Glutamatergic neuron (in vitro differentiated cells): ENCODE data around the gene HBB. TPM values are rescaled to one million over a fixed set of nuclear protein-coding genes. Genes with fewer than 3 reads are reported as not detected.

ENCODE experiments used
- DNase-seq: peaks from one replicate; pipeline ENCODE4 v3.0.0; 2022
- H3K27ac Mint-ChIP-seq: one replicate; pipeline ENCODE4 v1.8.0; 2020; ENCODE audit warnings: mild to moderate bottlenecking, mixed read lengths, inconsistent platforms; ENCODE audit not compliant: unreplicated experiment
- H3K27me3 Mint-ChIP-seq: one replicate; pipeline ENCODE4 v1.8.0; 2020; ENCODE audit warnings: mild to moderate bottlenecking, moderate library complexity, mixed read lengths, inconsistent platforms; ENCODE audit not compliant: unreplicated experiment
- H3K36me3 Mint-ChIP-seq: one replicate; pipeline ENCODE4 v1.8.0; 2020; ENCODE audit warnings: mild to moderate bottlenecking, mixed read lengths, inconsistent platforms; ENCODE audit not compliant: unreplicated experiment
- H3K4me1 Mint-ChIP-seq: one replicate; pipeline ENCODE4 v1.8.0; 2020; ENCODE audit warnings: mild to moderate bottlenecking, low read depth, mixed read lengths, inconsistent platforms; ENCODE audit not compliant: unreplicated experiment
- H3K4me3 Mint-ChIP-seq: one replicate; pipeline ENCODE4 v1.8.0; 2020; ENCODE audit warnings: mild to moderate bottlenecking, mixed read lengths, inconsistent platforms; ENCODE audit not compliant: unreplicated experiment
- H3K9me3 Mint-ChIP-seq: one replicate; pipeline ENCODE4 v1.8.0; 2020; ENCODE audit warnings: mild to moderate bottlenecking, moderate library complexity, mixed read lengths, inconsistent platforms; ENCODE audit not compliant: unreplicated experiment
- total RNA-seq: library from RNA; stranded (reverse); fragmentation: NEBNext Ultra II Directional; extraction: Animal tissue kit (Norgen Biotek cat#: 25700); gene quantifications from one replicate; pipeline ENCODE4 v1.2.1, GENCODE V29; 2021; ENCODE audit not compliant: unreplicated experiment
- TF ChIP-seq, protein P1 (sequence below): fragments of 200-600 bp; sonication (generic); IDR thresholded peaks from one replicate; pipeline ENCODE4 v1.5.0; 2021; ENCODE audit not compliant: partially characterized antibody, unreplicated experiment

Gene HBB
- total RNA-seq, 1 donor from 2014 or later = not detected

DNA sequence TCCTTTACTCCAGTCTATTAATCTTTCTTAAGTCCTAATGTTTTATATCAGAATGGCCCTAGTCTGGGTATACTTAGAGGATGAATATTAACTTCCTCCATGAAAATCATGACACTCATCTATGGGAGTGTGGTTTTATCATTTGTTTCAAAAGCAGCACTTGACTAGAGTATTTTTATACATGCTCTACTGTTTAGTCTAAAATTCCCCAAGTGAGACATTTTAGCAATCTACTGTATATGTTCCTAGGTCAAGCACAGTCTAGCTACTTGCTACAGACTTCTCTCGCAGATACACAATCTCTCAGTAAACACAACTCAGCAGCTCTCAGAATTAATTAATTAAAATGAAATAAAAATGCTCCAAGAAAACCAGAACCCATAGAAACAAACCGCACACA lies 2.9 kb upstream of the HBB start:
- no peak for DNase-seq
- Mint-ChIP-seq H3K4me1 (no peaks in the 10 kb centered on the region), H3K27ac (no peak overlapping the region), H3K36me3 (no peaks in the 10 kb centered on the region), H3K4me3 (no peak overlapping the region), H3K27me3 (no peaks in the 10 kb centered on the region), H3K9me3 (no peaks in the 10 kb centered on the region)
- TF ChIP-seq, protein P1, sequence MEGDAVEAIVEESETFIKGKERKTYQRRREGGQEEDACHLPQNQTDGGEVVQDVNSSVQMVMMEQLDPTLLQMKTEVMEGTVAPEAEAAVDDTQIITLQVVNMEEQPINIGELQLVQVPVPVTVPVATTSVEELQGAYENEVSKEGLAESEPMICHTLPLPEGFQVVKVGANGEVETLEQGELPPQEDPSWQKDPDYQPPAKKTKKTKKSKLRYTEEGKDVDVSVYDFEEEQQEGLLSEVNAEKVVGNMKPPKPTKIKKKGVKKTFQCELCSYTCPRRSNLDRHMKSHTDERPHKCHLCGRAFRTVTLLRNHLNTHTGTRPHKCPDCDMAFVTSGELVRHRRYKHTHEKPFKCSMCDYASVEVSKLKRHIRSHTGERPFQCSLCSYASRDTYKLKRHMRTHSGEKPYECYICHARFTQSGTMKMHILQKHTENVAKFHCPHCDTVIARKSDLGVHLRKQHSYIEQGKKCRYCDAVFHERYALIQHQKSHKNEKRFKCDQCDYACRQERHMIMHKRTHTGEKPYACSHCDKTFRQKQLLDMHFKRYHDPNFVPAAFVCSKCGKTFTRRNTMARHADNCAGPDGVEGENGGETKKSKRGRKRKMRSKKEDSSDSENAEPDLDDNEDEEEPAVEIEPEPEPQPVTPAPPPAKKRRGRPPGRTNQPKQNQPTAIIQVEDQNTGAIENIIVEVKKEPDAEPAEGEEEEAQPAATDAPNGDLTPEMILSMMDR = no peak

DNA sequence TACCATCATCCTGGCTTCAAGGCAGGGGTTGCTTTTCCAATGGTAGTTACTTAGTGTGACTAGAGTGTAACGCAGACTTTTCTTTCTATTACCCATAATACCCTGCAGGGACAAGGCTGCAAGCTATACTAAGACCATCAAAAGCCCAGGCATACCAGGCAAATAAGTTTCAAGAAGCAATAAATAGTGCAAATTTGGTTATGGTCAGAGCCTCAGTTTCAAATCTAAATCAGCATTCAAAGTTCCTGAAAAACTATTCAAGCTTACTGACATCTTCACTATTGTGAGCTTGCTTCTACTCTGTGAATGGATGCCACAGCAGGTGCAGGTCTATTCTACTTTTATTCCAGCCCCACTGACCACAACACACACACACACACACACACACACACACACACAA lies 2.5 kb upstream of the HBB start:
- TF ChIP-seq, protein P1 = no peak
- H3K4me3 Mint-ChIP-seq = no peak overlapping the region
- no peaks in the 10 kb centered on the region for H3K27me3 Mint-ChIP-seq
- no peaks in the 10 kb centered on the region for H3K36me3 Mint-ChIP-seq
- DNase-seq = no peak
- H3K9me3 Mint-ChIP-seq = no peaks in the 10 kb centered on the region
- no peak overlapping the region for H3K27ac Mint-ChIP-seq
- H3K4me1 Mint-ChIP-seq = no peaks in the 10 kb centered on the region

DNA sequence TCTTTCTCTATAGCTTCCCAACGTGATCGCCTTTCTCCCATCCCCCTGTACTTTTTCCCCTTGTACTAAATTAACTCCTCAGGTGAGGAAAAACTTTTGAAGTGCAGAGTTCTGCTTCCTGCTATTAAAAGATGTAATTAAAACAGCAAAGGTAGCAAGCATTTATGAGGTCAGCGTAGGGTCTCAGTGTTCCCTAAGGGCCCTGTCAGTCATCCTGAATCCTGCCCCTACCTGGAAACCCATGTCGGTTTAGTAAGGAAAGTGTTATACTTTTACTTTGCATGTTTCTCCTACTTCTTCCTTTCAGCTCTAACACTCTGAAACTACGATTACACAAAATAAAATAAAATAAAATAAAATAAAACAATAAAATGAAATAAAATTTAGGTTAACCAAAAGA lies 1.3 kb upstream of the HBB start:
- TF ChIP-seq, protein P1 = no peak
- H3K27ac Mint-ChIP-seq = no peak overlapping the region
- no peaks in the 10 kb centered on the region for H3K4me1 Mint-ChIP-seq
- no peak for DNase-seq
- H3K36me3 Mint-ChIP-seq = no peaks in the 10 kb centered on the region
- no peaks in the 10 kb centered on the region for H3K9me3 Mint-ChIP-seq
- H3K4me3 Mint-ChIP-seq = no peak overlapping the region
- no peaks in the 10 kb centered on the region for H3K27me3 Mint-ChIP-seq

DNA sequence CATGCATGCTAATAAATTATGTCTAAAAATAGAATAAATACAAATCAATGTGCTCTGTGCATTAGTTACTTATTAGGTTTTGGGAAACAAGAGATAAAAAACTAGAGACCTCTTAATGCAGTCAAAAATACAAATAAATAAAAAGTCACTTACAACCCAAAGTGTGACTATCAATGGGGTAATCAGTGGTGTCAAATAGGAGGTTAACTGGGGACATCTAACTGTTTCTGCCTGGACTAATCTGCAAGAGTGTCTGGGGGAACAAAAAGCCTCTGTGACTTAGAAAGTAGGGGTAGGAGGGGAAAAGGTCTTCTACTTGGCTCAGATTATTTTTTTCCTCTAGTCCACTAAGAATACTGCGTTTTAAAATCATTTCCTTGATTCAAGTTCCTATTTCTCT lies 810 bp upstream of the HBB start:
- Mint-ChIP-seq H3K27me3 (no peaks in the 10 kb centered on the region), H3K9me3 (no peaks in the 10 kb centered on the region), H3K36me3 (no peaks in the 10 kb centered on the region), H3K4me1 (no peaks in the 10 kb centered on the region), H3K27ac (no peak overlapping the region), H3K4me3 (no peak overlapping the region)
- DNase-seq = no peak
- TF ChIP-seq, protein P1 = no peak

DNA sequence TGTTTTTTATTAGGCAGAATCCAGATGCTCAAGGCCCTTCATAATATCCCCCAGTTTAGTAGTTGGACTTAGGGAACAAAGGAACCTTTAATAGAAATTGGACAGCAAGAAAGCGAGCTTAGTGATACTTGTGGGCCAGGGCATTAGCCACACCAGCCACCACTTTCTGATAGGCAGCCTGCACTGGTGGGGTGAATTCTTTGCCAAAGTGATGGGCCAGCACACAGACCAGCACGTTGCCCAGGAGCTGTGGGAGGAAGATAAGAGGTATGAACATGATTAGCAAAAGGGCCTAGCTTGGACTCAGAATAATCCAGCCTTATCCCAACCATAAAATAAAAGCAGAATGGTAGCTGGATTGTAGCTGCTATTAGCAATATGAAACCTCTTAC lies 1.4 kb downstream of the HBB start:
- Mint-ChIP-seq H3K27ac (no peak overlapping the region), H3K36me3 (no peaks in the 10 kb centered on the region), H3K4me3 (no peak overlapping the region), H3K27me3 (no peaks in the 10 kb centered on the region), H3K9me3 (peaks cover 3% of the 10 kb centered on the region), H3K4me1 (no peaks in the 10 kb centered on the region)
- DNase-seq = no peak
- TF ChIP-seq, protein P1 = no peak
